Tibial nerve (tissue), 4 donors: ENCODE results near the gene HAAO.

Experiments
- EP300 ChIP-seq, 2 donors: sonication (generic); formaldehyde crosslinking; IDR thresholded peaks; one replicate each; pipeline ENCODE4 v1.6.1; 2017; ENCODE audit warnings: antibody characterized with exemption in 2 of 2, mild to moderate bottlenecking in 1 of 2
- POLR2A ChIP-seq, 2 donors: fragments of 450-650 bp; IDR thresholded peaks; one replicate each; pipeline ENCODE4 v1.6.1; 2017; ENCODE audit warnings: antibody characterized with exemption in 2 of 2, mild to moderate bottlenecking in 2 of 2, moderate library complexity in 2 of 2
- TF ChIP-seq, protein P1 (sequence below), 5 experiments: fragments of 200-600 bp in 3 of 5; fragments of 450-650 bp in 2 of 5; sonication (generic) in 3 of 5; IDR thresholded peaks; one replicate each; pipeline ENCODE4 v1.5.1; 2016 to 2019; ENCODE audit warnings: antibody characterized with exemption in 5 of 5, mild to moderate bottlenecking in 3 of 5, moderate library complexity in 2 of 5

DNA sequence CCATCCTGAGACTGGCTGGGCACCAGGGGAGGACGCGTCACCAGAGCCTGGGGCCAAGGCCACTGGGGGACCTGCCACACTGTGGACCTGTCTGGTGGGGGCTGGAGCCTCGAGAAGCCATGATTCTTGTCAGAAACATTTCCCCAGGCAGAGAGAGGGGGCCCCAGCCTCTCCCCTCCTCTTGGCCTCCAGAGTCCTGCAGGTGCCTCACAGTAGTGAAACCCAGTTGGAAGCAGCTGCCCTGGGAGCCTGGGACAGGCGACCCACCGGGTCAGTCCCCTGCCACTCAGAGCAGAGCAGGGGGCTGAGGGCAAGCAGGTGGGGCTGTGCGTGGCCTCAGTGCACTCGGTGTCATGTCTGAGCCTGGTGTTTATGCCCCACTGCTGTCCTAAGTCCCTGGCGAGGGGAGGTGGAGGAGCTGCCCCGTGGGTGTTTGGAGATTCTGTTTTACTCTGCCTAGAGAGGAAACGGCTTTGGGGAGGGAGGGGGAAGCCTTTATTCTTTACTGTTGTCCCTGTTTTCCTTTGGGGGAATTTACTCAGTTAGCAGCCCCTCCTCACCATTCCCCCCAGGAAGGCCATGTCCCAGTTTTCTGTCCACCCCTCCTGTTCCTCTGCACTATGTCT is 36.1 kb downstream of the HAAO start:
- no peak for TF ChIP-seq POLR2A (IDR thresholded peaks at IDR 0.05)
- TF ChIP-seq, protein P1, sequence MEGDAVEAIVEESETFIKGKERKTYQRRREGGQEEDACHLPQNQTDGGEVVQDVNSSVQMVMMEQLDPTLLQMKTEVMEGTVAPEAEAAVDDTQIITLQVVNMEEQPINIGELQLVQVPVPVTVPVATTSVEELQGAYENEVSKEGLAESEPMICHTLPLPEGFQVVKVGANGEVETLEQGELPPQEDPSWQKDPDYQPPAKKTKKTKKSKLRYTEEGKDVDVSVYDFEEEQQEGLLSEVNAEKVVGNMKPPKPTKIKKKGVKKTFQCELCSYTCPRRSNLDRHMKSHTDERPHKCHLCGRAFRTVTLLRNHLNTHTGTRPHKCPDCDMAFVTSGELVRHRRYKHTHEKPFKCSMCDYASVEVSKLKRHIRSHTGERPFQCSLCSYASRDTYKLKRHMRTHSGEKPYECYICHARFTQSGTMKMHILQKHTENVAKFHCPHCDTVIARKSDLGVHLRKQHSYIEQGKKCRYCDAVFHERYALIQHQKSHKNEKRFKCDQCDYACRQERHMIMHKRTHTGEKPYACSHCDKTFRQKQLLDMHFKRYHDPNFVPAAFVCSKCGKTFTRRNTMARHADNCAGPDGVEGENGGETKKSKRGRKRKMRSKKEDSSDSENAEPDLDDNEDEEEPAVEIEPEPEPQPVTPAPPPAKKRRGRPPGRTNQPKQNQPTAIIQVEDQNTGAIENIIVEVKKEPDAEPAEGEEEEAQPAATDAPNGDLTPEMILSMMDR (IDR thresholded peaks at IDR 0.05): no peak
- TF ChIP-seq EP300 (IDR thresholded peaks at IDR 0.05): no peak
